Caco-2 (cell line): ENCODE measurements around the gene CTCFL. TPM values are rescaled to one million over a fixed set of nuclear protein-coding genes. Genes with fewer than 3 reads are reported as not detected.

Experiments
- BruUV-seq: library from RNA; stranded (reverse); fragments of 400-500 nt; replicated peaks from 2 replicates; lab custom pipeline; 2021; lab: Mats Ljungman, UMichigan
- CTCF ChIA-PET: fragments of 300-600 bp; sonication (Branson Sonifier 250); formaldehyde crosslinking; loops from one replicate; lab custom pipeline; 2022; ENCODE audit warnings: antibody characterized with exemption; lab: Charles Lee
- POLR2A ChIA-PET: fragments of 300-600 bp; sonication (Branson Sonifier 250); formaldehyde crosslinking; loops from one replicate; lab custom pipeline; 2022; ENCODE audit warnings: antibody characterized with exemption; lab: Charles Lee
- DNase-seq, 2 experiments: peaks; one replicate each; pipeline versions ENCODE4 v3.0.0 to v3.0.0-alpha.2; 2020 to 2022
- H3K27me3 ChIP-seq: replicated peaks from 2 replicates; pipeline ENCODE4 v1.6.0; 2011; ENCODE audit warnings: low read length; ENCODE audit not compliant: control insufficient read depth, insufficient read depth
- H3K36me3 ChIP-seq: 2 replicates; pipeline ENCODE4 v1.5.1; 2011; ENCODE audit warnings: low read length; ENCODE audit not compliant: control insufficient read depth, insufficient read depth
- H3K4me1 ChIP-seq: fragments of 250-450 bp; sonication (Bioruptor Pico); 2 replicates; pipeline ENCODE4 v1.5.1; 2020; ENCODE audit warnings: mild to moderate bottlenecking
- H3K4me3 ChIP-seq: 2 replicates; pipeline ENCODE4 v1.5.1; 2011; ENCODE audit warnings: low read depth, mild to moderate bottlenecking, control low read depth, low read length
- H3K9me3 ChIP-seq: fragments of 250-450 bp; sonication (Bioruptor Pico); 2 replicates; pipeline ENCODE4 v1.5.1; 2020; ENCODE audit warnings: mild to moderate bottlenecking, moderate library complexity
- H3K27ac Mint-ChIP-seq: one replicate; pipeline ENCODE4 v1.8.0; 2022; ENCODE audit warnings: mixed read lengths; ENCODE audit not compliant: unreplicated experiment
- H3K27me3 Mint-ChIP-seq: one replicate; pipeline ENCODE4 v1.8.0; 2022; ENCODE audit warnings: mixed read lengths; ENCODE audit not compliant: insufficient read depth, unreplicated experiment
- H3K36me3 Mint-ChIP-seq: one replicate; pipeline ENCODE4 v1.8.0; 2022; ENCODE audit warnings: mild to moderate bottlenecking, mixed read lengths; ENCODE audit not compliant: insufficient read depth, unreplicated experiment
- H3K4me1 Mint-ChIP-seq: one replicate; pipeline ENCODE4 v1.8.0; 2022; ENCODE audit warnings: low read depth, mixed read lengths; ENCODE audit not compliant: unreplicated experiment
- H3K4me3 Mint-ChIP-seq: one replicate; pipeline ENCODE4 v1.8.0; 2022; ENCODE audit warnings: mild to moderate bottlenecking, moderate library complexity, mixed read lengths; ENCODE audit not compliant: unreplicated experiment
- H3K9me3 Mint-ChIP-seq: one replicate; pipeline ENCODE4 v1.8.0; 2022; ENCODE audit warnings: mixed read lengths; ENCODE audit not compliant: unreplicated experiment
- intact Hi-C: fragments of 100-400 bp; cut with micrococcal nuclease; formaldehyde crosslinking; loops from one replicate; pipeline ENCODE4 v1.10.0; 2022; ENCODE audit not compliant: unreplicated experiment
- total RNA-seq: library from RNA; stranded (reverse); gene quantifications from 2 replicates; pipeline ENCODE4 v1.2.3, GENCODE V29; 2022
- TF ChIP-seq, protein P1 (sequence below), 2 experiments: fragments of 200-600 bp in 1 of 2; IDR thresholded peaks; 1 replicate in 1 of 2; 2 replicates in 1 of 2; pipeline versions ENCODE4 v1.5.1 to v1.8.0; 2011 to 2022; ENCODE audit warnings: antibody characterized with exemption in 1 of 2, control low read depth in 1 of 2, inconsistent platforms in 1 of 2, low read depth in 1 of 2, low read length in 1 of 2, mild to moderate bottlenecking in 1 of 2, moderate library complexity in 1 of 2; ENCODE audit not compliant: insufficient read depth in 1 of 2, severe bottlenecking in 1 of 2, unreplicated experiment in 1 of 2

The CTCFL gene
- total RNA-seq, 1 experiment from 2014 or later: not detected

DNA sequence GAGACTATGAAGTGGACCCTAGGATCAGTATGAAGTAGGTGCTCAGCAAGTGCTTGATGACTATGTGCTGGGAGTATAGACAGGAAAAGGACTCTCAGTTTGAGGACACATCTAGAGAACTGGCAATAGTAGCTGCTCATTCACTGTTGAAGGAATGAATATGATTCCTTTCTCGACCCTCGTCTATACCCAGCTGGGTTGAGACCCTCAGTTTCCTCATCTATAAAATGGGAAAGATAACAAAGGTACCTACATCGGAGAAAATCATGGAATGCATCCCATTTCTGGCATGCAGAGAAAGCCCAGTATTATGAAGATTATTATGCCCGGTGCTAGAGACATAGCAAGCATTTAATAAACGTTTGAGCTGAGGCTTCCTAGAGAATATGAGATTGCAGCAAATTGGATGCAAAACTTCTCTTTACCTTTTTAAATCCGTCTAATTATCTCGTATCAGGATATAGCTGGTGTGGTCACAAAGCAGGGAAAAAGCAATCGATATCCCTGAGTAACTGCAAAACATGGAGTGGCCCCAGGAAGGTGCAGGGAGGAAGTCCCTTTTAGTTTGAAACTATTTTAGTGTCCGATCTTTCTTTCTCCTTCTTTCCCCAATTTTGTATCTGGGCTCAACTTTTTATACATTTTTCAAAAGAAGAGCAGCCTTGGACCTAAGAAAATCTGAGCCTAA, 33.1 kb upstream of the CTCFL start:
- intact Hi-C loops: no loop called here
- Histone ChIP-seq H3K4me1 (peaks cover 24% of the 10 kb centered on the region; the same call in 1 of the 2 replicates), H3K9me3 (peaks cover 4% of the 10 kb centered on the region; the same call in 1 of the 2 replicates), H3K36me3 (no peaks in the 10 kb centered on the region), H3K4me3 (no peak overlapping the region), H3K27me3 (no peaks in the 10 kb centered on the region)
- no peak for DNase-seq
- H3K9me3 Mint-ChIP-seq: no peaks in the 10 kb centered on the region
- H3K36me3 Mint-ChIP-seq: no peaks in the 10 kb centered on the region
- H3K4me3 Mint-ChIP-seq: no peak overlapping the region
- H3K27ac Mint-ChIP-seq: no peak overlapping the region
- H3K4me1 Mint-ChIP-seq: peaks cover 6% of the 10 kb centered on the region
- ChIA-PET CTCF (interaction anchor here (0.6 to 2.1 kb wide), 3 partner anchors 16 to 65 kb away, joined by 3 to 5 read pairs (median 4); no protein-coding TSS in a partner anchor), POLR2A (no interaction called here)
- TF ChIP-seq, protein P1, sequence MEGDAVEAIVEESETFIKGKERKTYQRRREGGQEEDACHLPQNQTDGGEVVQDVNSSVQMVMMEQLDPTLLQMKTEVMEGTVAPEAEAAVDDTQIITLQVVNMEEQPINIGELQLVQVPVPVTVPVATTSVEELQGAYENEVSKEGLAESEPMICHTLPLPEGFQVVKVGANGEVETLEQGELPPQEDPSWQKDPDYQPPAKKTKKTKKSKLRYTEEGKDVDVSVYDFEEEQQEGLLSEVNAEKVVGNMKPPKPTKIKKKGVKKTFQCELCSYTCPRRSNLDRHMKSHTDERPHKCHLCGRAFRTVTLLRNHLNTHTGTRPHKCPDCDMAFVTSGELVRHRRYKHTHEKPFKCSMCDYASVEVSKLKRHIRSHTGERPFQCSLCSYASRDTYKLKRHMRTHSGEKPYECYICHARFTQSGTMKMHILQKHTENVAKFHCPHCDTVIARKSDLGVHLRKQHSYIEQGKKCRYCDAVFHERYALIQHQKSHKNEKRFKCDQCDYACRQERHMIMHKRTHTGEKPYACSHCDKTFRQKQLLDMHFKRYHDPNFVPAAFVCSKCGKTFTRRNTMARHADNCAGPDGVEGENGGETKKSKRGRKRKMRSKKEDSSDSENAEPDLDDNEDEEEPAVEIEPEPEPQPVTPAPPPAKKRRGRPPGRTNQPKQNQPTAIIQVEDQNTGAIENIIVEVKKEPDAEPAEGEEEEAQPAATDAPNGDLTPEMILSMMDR (IDR thresholded peaks at IDR 0.05; ENCODE audit: insufficient read depth in 1 of 2, low read depth in 1 of 2, low read length in 1 of 2, severe bottlenecking in 1 of 2, unreplicated experiment in 1 of 2): no peak
- no TSS peak for BruUV-seq
- H3K27me3 Mint-ChIP-seq: peaks cover 35% of the 10 kb centered on the region

DNA sequence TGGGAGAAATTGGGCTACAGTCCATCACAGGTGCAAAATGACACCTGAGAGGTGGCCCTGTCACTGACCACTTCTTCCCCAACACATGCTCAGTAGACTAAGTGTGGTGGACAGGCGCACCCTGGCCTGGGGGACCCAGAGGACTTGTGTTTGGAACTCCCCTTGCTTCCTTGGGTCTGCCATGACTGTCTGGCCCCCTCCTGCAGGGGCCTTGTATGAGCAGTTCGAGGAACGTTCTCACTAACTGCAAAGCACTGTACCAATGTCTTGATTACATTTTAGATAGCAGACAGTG, 32.0 kb upstream of the CTCFL start:
- intact Hi-C loops: no loop called here
- BruUV-seq: no TSS peak
- Mint-ChIP-seq H3K27ac (no peak overlapping the region), H3K27me3 (peaks cover 34% of the 10 kb centered on the region), H3K9me3 (no peaks in the 10 kb centered on the region), H3K36me3 (no peaks in the 10 kb centered on the region), H3K4me1 (peaks cover 6% of the 10 kb centered on the region), H3K4me3 (no peak overlapping the region)
- Histone ChIP-seq H3K9me3 (peaks cover 4% of the 10 kb centered on the region; the same call in 1 of the 2 replicates), H3K4me3 (no peak overlapping the region), H3K27me3 (no peaks in the 10 kb centered on the region), H3K36me3 (no peaks in the 10 kb centered on the region), H3K4me1 (peaks cover 24% of the 10 kb centered on the region; the same call in 1 of the 2 replicates)
- no peak for DNase-seq
- TF ChIP-seq, protein P1 (IDR thresholded peaks at IDR 0.05; ENCODE audit: insufficient read depth in 1 of 2, low read depth in 1 of 2, low read length in 1 of 2, severe bottlenecking in 1 of 2, unreplicated experiment in 1 of 2): no peak
- POLR2A ChIA-PET: no interaction called here
- CTCF ChIA-PET: no interaction called here

DNA sequence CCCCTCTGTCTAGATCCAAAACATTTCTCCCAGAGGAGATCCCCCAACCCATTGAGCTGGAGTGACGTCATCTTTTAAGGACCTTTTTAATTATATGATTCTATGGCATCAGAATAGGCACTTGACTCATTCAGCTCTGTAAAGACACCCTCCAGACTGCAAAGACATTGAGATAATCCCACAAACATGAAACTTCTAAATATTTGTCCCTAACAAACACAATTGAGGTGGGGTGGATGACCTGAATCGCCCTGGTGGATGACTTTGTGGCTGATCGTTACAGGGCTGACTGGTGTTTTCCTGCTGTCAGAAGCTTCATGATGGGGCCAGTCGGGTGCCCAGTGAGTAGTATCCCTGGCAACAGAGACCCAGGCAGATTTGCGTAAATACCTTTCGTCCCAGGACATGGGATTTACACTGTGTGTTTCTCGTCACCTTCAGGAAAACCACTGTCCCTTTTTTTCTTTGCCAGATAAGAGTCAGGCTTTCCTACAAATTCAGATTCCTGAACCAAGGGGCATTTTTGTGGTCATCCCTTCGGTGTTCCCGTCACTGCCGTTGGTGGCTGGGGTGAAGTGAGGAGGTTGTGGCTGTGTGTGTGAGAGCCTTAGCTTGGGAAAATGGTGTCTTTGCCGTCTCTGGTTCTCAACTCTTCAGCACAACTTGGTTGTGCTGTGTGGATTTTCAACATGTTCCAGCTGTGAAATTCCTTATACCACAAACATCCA, 30.7 kb upstream of the CTCFL start:
- DNase-seq: no peak
- peaks cover 4% of the 10 kb centered on the region; the same call in 1 of the 2 replicates for H3K9me3 ChIP-seq
- no TSS peak for BruUV-seq
- POLR2A ChIA-PET: no interaction called here
- Mint-ChIP-seq H3K9me3 (no peaks in the 10 kb centered on the region), H3K4me1 (peaks cover 6% of the 10 kb centered on the region), H3K36me3 (no peaks in the 10 kb centered on the region), H3K4me3 (no peak overlapping the region), H3K27me3 (peaks cover 32% of the 10 kb centered on the region), H3K27ac (no peak overlapping the region)
- intact Hi-C loops: no loop called here
- no peaks in the 10 kb centered on the region for H3K36me3 ChIP-seq
- H3K27me3 ChIP-seq: no peaks in the 10 kb centered on the region
- TF ChIP-seq, protein P1 (IDR thresholded peaks at IDR 0.05; ENCODE audit: insufficient read depth in 1 of 2, low read depth in 1 of 2, low read length in 1 of 2, severe bottlenecking in 1 of 2, unreplicated experiment in 1 of 2): no peak
- no peak overlapping the region for H3K4me3 ChIP-seq
- CTCF ChIA-PET: no interaction called here
- H3K4me1 ChIP-seq: peaks cover 18% of the 10 kb centered on the region; the same call in 1 of the 2 replicates
